CD4-positive, alpha-beta T cell (primary cell): ENCODE data around the gene ATP8A2. TPM values are rescaled to one million over a fixed set of nuclear protein-coding genes. Genes with fewer than 3 reads are reported as not detected.

Source experiments
- ATAC-seq: fragments of 200-7000 bp; cut with Tn5 transposase; one replicate; pipeline ENCODE4 v1.10.0; 2022; ENCODE audit warnings: mild to moderate bottlenecking; ENCODE audit not compliant: poor library complexity
- CTCF ChIA-PET: fragments of 350-600 bp; sonication (Branson Sonifier 250); formaldehyde crosslinking; loops from one replicate; lab custom pipeline; 2021; ENCODE audit warnings: antibody characterized with exemption, inconsistent platforms; lab: Charles Lee
- POLR2A ChIA-PET: fragments of 350-600 bp; sonication (Branson Sonifier 250); formaldehyde crosslinking; loops from one replicate; lab custom pipeline; 2021; ENCODE audit warnings: antibody characterized with exemption, inconsistent platforms; lab: Charles Lee
- DNase-seq, 14 experiments: peaks; one replicate each; pipeline ENCODE4 v3.0.0-alpha.2; 2013 to 2020; ENCODE audit warnings: mixed read lengths in 2 of 14
- H3K27ac ChIP-seq, 2 donors: one replicate each; pipeline versions ENCODE4 v1.5.1 to v1.7.0; 2013; ENCODE audit warnings: low read length in 2 of 2, low read depth in 1 of 2, mild to moderate bottlenecking in 1 of 2
- H3K27me3 ChIP-seq, 2 experiments: 1 replicate in 1 of 2; 2 replicates in 1 of 2; pipeline versions ENCODE4 v1.6.1 to v1.7.0; 2013; ENCODE audit warnings: low read length in 2 of 2, control low read depth in 1 of 2, mild to moderate bottlenecking in 1 of 2, moderate library complexity in 1 of 2; ENCODE audit not compliant: insufficient read depth in 2 of 2, control insufficient read depth in 1 of 2
- H3K36me3 ChIP-seq: one replicate; pipeline ENCODE4 v1.6.1; 2013; ENCODE audit warnings: low read length, control low read depth; ENCODE audit not compliant: insufficient read depth
- H3K4me1 ChIP-seq: one replicate; pipeline ENCODE4 v1.6.1; 2013; ENCODE audit warnings: low read length, control low read depth; ENCODE audit not compliant: insufficient read depth
- H3K4me3 ChIP-seq: one replicate; pipeline ENCODE4 v1.5.1; 2013; ENCODE audit warnings: mild to moderate bottlenecking, low read length, moderate library complexity
- H3K9me3 ChIP-seq, 2 experiments: 1 replicate in 1 of 2; 2 replicates in 1 of 2; pipeline versions ENCODE4 v1.6.1 to v1.7.0; 2013; ENCODE audit warnings: low read length in 2 of 2, mild to moderate bottlenecking in 2 of 2, control low read depth in 1 of 2, moderate library complexity in 1 of 2; ENCODE audit not compliant: control insufficient read depth in 1 of 2, insufficient read depth in 1 of 2
- H3K27ac Mint-ChIP-seq: one replicate; pipeline ENCODE4 v1.8.0; 2020; ENCODE audit warnings: mixed read lengths
- H3K27me3 Mint-ChIP-seq: one replicate; pipeline ENCODE4 v1.8.0; 2021; ENCODE audit warnings: mixed read lengths
- H3K36me3 Mint-ChIP-seq: one replicate; pipeline ENCODE4 v1.8.0; 2021; ENCODE audit warnings: low read depth, mixed read lengths
- H3K4me1 Mint-ChIP-seq: one replicate; pipeline ENCODE4 v1.8.0; 2021; ENCODE audit warnings: low read depth, mixed read lengths
- H3K4me3 Mint-ChIP-seq: one replicate; pipeline ENCODE4 v1.8.0; 2020; ENCODE audit warnings: mild to moderate bottlenecking, mixed read lengths
- H3K9me3 Mint-ChIP-seq: one replicate; pipeline ENCODE4 v1.8.0; 2020; ENCODE audit warnings: mixed read lengths
- intact Hi-C, 2 experiments: fragments of 100-400 bp; cut with DNase I in 1 of 2; cut with micrococcal nuclease in 1 of 2; formaldehyde crosslinking; loops; one replicate each; pipeline versions ENCODE4 v1.15.1 to v1.9.0; 2023 to 2025; cut with DNase I, micrococcal nuclease
- total RNA-seq, 174 experiments: library from RNA in 2 of 174; stranded (reverse) in 2 of 174; gene quantifications; one replicate each; pipeline ENCODE4 v1.2.3 and lab custom pipeline; 2021 to 2026
- TF ChIP-seq, protein P1 (sequence below): fragments of 200-600 bp; IDR thresholded peaks from one replicate; pipeline ENCODE4 v1.8.0; 2022; ENCODE audit warnings: antibody characterized with exemption, mild to moderate bottlenecking

Gene ATP8A2
- total RNA-seq, 2 experiments from 2014 or later, result 0.22 to 0.36 TPM

DNA sequence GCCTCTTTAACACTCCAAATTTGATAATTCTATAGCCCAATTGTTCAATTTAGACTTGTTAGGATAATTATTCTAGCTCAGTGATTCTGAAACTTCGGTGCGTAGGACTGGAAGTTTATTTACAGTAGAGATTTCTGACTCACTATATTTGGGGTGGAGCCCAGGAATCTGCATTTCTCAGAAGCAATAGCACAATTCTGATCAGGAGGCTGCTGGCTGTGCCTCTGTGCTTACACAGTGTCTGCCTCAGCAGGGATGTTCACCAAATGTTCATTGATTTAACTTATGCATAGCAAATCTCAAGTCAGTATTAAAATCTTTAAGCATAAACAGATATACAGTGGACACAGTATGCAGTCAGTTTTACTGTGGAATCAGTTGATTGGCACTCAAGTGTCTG, 45.8 kb downstream of the ATP8A2 start:
- ATAC-seq, result no peak
- TF ChIP-seq, protein P1, sequence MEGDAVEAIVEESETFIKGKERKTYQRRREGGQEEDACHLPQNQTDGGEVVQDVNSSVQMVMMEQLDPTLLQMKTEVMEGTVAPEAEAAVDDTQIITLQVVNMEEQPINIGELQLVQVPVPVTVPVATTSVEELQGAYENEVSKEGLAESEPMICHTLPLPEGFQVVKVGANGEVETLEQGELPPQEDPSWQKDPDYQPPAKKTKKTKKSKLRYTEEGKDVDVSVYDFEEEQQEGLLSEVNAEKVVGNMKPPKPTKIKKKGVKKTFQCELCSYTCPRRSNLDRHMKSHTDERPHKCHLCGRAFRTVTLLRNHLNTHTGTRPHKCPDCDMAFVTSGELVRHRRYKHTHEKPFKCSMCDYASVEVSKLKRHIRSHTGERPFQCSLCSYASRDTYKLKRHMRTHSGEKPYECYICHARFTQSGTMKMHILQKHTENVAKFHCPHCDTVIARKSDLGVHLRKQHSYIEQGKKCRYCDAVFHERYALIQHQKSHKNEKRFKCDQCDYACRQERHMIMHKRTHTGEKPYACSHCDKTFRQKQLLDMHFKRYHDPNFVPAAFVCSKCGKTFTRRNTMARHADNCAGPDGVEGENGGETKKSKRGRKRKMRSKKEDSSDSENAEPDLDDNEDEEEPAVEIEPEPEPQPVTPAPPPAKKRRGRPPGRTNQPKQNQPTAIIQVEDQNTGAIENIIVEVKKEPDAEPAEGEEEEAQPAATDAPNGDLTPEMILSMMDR, result no peak
- H3K4me1 ChIP-seq, result no peaks in the 10 kb centered on the region

DNA sequence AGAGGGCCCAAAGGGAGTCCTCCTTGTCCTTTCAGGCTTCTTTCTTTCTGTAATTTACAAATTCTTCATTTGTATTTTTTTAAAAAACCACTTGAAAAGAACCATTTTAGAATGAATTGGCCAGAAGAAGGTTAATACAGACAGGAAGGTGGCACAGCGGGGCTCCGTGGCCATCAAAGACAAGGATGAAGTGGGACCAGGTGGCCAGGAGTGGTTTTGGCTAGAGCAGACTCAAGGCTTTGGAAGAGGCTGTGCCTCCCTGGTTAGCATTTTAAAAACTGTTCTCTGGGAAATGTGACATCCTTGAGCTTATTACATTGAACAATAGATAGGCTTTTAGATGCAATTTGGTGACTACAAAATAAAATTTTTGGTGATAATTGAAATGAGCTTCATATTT, 48.4 kb downstream of the ATP8A2 start:
- H3K36me3 Mint-ChIP-seq, result no peaks in the 10 kb centered on the region
- H3K27me3 Mint-ChIP-seq, result peaks cover 49% of the 10 kb centered on the region
- H3K27ac ChIP-seq, result no peak overlapping the region

More for the DNA sequence above, 45.8 kb downstream of the ATP8A2 start:
- Histone ChIP-seq H3K27ac (no peak overlapping the region), H3K27me3 (no peaks in the 10 kb centered on the region), H3K9me3 (no peaks in the 10 kb centered on the region), H3K4me3 (no peak overlapping the region), H3K36me3 (no peaks in the 10 kb centered on the region)
- ChIA-PET CTCF (interaction anchor here (0.6 kb wide), 1 partner anchor 336 kb away, joined by 5 read pairs; no protein-coding TSS in a partner anchor), POLR2A (no interaction called here)
- Mint-ChIP-seq H3K27ac (no peak overlapping the region), H3K36me3 (no peaks in the 10 kb centered on the region), H3K4me3 (no peak overlapping the region), H3K27me3 (peaks cover 50% of the 10 kb centered on the region), H3K9me3 (no peaks in the 10 kb centered on the region), H3K4me1 (no peaks in the 10 kb centered on the region)
- intact Hi-C loops, result no loop called here
- DNase-seq, result no peak

DNA sequence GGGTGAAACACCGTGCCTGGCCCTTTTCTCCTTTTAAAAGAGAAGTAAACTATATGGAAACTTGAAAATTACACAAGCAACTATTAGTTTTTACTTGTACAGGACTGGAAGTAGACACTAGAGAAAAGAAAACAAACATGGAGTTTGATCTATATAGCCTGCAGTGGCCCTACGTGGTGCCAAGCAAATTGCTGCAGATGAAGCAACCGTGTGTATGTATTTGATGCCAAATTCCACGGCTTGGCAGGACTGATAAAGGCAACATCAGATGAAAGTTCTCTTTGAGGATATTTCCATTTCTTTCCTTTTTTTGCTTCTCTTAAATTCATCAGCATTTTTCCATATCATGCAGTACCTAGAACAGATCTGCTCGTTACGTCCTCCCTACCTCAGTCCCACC, 49.8 kb downstream of the ATP8A2 start:
- H3K27ac Mint-ChIP-seq, result no peak overlapping the region
- H3K4me3 Mint-ChIP-seq, result no peak overlapping the region
- CTCF ChIA-PET, result no interaction called here
- Histone ChIP-seq H3K27me3 (peaks cover 0 to 3% of the 10 kb centered on the region in 2 experiments), H3K9me3 (no peaks in the 10 kb centered on the region), H3K36me3 (no peaks in the 10 kb centered on the region), H3K4me3 (no peak overlapping the region), H3K4me1 (no peaks in the 10 kb centered on the region), H3K27ac (no peak overlapping the region)
- no peaks in the 10 kb centered on the region for H3K9me3 Mint-ChIP-seq
- DNase-seq (no peak), ATAC-seq (no peak)
- TF ChIP-seq, protein P1, result no peak
- H3K27me3 Mint-ChIP-seq, result peaks cover 35% of the 10 kb centered on the region
- H3K36me3 Mint-ChIP-seq, result no peaks in the 10 kb centered on the region
- POLR2A ChIA-PET, result no interaction called here
- H3K4me1 Mint-ChIP-seq, result no peaks in the 10 kb centered on the region
- intact Hi-C loops, result no loop called here

More for the DNA sequence above, 48.4 kb downstream of the ATP8A2 start:
- Histone ChIP-seq H3K36me3 (no peaks in the 10 kb centered on the region), H3K27me3 (peaks cover 0 to 3% of the 10 kb centered on the region in 2 experiments), H3K4me3 (no peak overlapping the region), H3K4me1 (no peaks in the 10 kb centered on the region), H3K9me3 (no peaks in the 10 kb centered on the region)
- TF ChIP-seq, protein P1, result no peak
- ATAC-seq (no peak), DNase-seq (no peak)
- H3K4me1 Mint-ChIP-seq, result no peaks in the 10 kb centered on the region
- intact Hi-C loops, result no loop called here
- H3K4me3 Mint-ChIP-seq, result no peak overlapping the region
- CTCF ChIA-PET, result no interaction called here
- H3K9me3 Mint-ChIP-seq, result no peaks in the 10 kb centered on the region
- POLR2A ChIA-PET, result no interaction called here
- no peak overlapping the region for H3K27ac Mint-ChIP-seq
